ENCODE measurements around the gene RAB6B.

RAB6B gene

GRCh38 chr3:133930341-133930933 lies 34.8 kb upstream of the RAB6B start:
- no peak for DNase-seq

DNA sequence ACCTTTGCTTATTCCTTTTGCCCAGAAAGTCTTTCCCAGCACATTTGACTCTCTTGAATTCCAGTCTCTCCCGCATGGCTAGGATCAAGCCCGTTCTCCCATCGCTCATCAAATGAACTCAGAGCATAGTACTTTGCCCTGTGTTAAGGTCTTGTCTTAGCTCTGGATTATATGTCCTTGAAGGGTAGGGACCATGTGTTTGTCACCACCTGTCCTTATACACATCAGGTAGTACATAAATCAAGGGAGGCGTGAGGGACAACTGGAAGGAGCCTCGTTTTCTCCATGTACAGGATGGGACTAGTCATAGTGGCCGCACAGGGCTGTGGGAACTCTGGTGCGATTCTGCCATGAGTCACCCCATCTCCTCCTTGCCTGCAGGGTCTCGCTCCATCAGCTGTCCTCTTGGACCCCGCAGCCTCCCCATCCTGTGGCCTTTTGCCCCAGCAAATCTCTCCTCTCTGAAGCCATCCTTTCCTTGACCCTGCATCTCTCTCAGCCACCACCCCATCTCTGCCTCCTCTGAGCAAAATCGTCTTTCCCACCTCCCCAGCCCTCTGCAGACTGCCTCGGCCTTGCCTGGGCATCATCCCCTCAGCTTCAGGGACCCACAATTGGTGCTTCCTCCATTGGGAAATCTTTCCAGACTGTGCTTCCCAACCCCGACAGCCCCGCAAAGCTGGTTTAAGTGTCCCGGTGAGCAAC lies 33.4 kb upstream of the RAB6B start:
- no peak for DNase-seq

DNA sequence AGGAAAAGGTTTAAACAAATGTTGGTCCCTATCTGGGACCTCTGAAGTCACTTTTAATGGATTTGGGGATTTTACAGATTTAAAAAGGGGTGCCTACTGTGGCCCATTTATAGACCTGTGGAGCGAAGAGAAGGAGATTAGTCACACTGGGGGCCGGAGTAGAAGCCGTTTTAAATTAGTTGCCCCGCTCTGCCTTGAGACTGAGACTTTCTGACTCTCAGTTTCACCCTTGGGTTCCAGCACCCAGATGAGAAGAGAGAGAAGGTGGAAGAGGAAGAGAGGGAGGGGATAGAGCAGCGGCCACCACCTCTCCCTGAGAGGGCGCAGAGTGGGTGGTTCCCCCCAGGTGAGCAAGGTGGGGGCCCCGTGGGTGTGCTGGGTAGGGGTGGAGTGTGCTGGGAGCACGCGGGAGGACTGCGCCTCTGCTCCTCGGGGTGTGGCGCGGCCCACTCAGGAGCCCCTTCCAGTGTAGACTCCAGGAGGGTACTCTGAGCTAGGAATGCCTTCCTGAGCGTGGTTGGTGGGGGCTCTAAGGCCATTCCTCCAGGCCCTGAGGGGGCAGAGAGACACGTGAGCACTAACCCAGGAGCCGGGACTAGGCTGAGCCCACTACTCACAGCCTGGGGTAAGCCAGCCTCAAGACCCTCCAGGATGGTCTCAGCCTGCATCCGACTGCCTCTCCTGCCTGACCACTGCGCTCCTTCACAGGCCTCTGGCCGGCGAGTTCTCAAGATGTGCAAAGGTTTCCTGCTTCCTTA lies 32.6 kb upstream of the RAB6B start:
- no peak for DNase-seq

GRCh38 chr3:133927540-133928066 lies 31.9 kb upstream of the RAB6B start:
- DNase-seq, result peak; percentile 81

DNA sequence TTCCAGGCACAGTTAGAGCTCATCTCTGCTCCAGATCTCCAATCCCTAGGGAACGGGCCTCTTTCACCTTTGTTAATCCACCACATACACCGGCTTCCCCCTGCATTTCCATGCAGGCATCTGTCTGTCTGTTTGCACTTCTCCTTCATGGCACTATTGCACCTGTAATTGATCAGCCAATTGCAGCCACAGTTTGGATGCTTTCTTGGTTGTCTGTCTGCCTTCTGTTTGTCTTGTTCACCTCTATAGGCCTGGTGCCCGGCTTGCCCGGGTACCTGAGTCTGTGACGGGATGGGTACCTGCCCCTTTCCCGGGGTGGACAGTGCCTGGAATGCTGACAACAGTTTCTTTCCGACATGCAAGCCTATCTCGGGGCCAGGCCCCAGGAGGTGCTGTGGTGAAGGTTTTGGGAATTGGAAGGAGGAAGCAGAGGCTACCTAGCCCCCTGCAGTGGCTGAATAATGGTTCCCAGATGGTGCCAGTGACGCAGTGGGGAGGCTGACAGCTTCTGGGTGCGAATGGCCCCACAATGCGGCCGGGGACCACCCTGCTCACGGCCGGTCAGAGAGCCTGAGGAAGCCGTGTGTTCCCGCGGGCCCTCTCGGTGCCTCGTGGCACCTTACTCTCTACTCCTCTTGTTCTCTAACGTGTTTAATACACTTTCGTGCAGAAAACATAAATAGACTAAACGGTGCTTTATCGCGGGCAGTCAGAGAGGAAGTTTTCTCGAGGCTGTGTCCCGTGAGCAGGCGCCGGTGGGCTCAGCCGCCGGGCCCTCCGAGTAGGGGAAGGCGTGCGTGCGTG lies 31.3 kb upstream of the RAB6B start:
- DNase-seq, result no peak

DNA sequence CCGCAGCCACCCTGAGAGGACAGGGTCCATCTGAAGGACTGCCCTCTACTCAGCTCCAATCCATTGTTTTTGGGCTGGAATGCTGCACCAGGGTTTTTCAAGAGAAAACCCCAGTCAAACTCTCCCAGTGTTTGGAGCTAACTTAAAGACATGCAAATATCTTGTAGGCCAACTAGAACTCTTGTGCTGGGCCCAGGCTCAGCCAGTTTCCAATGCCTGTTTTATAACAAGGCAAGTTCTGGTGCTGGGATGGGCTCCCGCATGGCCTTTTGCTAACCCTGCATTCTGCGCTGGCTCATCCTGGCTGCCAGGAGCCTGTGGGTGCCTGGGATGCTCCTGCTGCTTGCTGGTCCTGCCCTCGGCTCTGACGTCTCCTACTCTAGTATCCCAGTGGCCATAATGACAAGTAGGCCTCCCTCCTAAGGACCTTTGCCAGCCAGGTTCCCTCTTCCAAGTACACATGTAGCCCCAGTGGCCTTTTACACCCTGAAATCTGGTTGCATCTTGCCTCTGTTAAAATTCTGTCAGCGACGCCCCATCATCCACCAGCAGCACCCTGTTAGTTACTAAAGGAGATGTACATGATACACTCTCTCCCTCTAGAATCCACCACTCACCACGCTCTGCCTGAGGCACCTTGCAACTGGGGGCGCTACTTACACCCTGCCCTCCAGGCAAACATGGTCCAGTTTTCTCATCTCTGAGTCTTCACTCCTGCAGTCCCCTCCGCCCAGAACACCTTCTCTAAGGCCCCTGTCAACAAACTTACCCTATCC lies 30.5 kb upstream of the RAB6B start:
- no peak for DNase-seq

DNA sequence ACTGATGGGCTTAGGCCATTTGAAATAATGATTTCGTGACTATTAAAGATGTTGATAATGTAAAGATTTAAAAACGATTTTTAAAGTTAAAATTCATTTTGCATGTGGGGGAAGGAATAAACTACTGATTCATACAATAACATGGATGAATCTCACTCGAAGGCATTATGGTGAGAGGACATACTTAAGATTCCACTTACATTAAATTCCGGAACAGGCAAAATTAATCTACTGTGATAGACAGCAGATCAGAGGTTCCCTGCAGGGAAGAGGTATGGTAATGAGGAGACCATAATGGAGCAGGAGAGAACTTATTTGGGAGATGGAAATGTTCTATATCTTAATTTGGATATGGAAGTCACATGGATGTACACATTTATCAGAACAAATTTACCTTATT lies 28.4 kb upstream of the RAB6B start:
- no peak for DNase-seq

DNA sequence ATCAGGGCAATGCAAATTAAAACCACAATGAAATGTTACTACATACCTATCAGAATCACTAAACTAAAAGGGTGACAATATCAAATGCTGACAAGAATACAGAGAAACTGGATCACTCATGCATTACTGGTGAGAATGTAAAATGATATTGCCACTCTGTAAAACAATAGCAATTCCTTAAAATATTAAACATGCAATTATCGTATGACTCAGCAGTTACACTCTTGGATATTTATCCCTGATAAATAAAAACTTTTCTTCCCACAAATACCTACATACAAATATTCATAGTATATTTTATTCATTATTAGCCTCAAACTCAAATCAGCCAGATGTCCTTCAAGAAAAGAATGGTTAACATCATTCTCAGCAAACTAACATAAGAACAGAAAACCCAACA lies 25.9 kb upstream of the RAB6B start:
- no peak for DNase-seq

DNA sequence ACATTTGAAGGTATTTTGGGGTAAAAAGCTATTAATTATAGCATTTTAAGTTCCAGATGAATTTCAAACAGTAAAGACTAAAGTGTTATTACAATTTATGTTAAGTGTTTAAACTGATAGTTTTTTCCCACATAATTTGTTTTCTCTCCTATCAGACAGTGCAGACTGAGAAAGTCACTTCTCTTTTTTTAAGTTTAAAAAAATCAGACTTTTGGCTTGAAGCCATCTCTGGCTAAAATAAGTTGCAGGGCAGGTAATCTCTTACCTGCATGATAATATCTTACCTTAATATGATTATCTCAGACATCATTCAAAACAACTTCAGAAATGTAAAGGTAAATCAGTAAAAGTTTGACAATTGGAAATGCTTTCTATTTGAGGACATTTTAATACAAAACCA lies 21.5 kb upstream of the RAB6B start:
- no peak for DNase-seq

DNA sequence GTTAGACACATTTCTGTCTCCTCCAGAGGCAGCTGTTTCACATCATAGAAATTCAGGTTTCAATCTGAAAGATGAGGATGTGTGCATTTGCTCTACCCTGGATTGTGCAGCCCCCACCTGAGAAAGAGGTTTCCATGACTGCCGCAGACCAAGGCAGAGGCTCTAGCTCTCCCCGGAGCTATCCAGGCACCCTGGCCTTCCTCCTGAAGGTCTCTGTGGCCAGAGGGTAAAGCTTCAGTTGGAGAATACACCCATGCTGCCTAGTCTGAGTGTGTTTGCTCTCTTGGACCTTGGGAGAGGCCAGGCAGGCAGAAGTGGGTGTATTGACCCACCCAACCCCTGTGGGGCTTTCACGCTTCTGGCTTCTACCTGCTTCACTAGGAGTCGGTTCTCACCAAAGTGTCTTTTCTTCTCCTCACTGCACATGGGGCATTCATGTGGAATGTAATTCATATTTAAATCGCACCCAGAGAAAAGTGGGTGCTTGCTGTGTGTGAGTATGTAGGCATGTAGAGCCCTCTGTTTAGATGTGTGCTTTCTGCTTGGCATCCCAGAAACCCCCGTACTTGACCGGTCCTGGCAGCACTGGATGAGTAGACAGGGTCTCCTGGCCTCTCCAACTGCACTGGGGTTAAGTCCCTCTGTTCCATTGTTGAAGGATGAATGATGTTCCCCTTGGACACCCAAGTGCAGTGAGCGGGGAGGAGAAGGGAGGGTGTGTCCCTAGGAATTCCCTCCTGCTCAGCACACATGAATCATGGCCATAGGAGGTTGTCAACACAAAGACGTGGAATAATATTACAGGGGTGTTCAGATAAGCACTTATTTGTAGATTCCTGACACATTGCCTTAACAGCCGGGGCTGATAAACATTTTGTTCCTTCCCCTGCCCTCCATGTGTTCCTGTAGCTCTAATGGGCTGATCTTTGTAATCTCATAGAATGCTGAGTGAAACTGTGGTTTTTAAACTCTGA lies 20.3 kb upstream of the RAB6B start:
- no peak for DNase-seq

DNA sequence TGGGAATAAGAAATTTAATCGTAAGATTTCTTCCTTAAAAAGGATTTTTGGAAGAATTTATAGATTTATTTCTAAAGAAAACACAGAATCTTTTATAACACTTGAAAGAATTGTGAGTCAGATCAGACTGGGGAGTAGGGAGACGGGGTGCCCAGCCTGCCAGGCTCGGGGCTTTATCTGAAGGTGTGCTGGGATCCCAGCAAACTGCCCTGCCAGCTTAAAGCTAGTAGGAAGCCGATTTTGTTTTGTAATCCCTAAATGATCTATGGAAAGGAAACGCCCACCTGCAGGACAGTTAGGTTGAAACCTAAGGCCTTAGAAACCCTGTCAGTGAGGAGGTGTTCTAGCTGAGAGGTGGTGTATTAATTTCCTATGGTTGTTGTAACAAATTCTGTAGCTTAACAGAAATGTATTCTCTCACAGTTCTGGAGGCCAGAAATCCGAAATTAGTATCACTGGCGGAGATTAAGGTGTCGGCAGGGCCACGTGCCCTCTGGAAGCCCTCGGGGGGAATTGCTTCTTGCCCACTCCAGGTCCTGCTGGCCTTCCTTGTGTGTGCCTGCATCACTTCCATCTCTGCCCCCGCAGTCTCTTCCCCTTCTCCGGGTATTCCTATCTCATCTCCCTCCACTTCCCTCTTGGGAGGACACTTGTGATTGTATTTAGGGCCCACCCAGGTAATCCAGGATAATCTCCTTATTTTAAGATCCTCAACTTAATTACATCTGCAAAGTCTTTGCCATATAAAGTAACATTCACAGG lies 19.3 kb upstream of the RAB6B start:
- no peak for DNase-seq

DNA sequence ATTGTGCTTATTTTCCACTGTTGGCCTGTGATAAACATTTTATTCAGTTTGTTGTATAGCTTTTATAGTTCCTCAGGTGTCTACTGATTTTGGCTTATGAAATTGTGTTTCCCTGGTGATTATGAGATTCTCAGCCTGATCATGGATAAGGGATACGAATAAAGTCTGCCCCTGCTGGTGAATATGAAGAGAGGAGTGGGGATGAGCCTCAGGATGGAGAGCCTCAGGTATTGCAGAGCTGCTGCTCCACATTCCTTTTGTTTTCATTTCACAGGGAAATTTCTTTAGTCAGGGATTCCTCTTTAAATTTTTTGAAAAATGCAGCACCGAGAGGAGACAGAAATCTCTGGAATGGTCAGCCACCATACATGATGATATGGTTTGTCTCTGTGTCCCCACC lies 14.7 kb upstream of the RAB6B start:
- DNase-seq, result no peak

- DNase-seq, result no peak
These were observed 9.7 kb upstream of the RAB6B start for GRCh38 chr3:133905376-133905775.

GRCh38 chr3:133901847-133902246 lies 6.2 kb upstream of the RAB6B start:
- DNase-seq, result no peak

- no peak for DNase-seq
These were observed 5.4 kb upstream of the RAB6B start for GRCh38 chr3:133901083-133901482.

GRCh38 chr3:133899311-133899710 lies 3.6 kb upstream of the RAB6B start:
- DNase-seq, result no peak

DNA sequence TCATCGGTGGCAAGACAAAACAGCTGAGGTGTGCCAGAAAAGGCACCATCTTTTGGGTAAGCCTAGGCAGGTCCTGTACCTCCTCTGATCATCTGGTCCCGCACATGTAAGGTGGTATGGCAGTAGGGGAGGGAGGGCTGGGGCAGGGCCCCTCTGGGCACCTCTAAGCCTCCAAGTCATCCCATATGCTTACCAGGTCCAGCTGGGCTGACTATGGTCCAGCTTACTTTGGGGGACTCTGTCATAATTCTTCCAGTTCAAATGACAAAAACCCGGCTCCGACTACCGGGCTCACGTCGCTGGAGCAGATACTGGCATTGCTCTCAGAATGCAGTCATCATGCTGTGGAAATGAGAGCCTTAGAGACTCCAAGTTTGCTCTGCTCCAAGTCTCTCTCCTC lies 1.9 kb upstream of the RAB6B start:
- no peak for DNase-seq

DNA sequence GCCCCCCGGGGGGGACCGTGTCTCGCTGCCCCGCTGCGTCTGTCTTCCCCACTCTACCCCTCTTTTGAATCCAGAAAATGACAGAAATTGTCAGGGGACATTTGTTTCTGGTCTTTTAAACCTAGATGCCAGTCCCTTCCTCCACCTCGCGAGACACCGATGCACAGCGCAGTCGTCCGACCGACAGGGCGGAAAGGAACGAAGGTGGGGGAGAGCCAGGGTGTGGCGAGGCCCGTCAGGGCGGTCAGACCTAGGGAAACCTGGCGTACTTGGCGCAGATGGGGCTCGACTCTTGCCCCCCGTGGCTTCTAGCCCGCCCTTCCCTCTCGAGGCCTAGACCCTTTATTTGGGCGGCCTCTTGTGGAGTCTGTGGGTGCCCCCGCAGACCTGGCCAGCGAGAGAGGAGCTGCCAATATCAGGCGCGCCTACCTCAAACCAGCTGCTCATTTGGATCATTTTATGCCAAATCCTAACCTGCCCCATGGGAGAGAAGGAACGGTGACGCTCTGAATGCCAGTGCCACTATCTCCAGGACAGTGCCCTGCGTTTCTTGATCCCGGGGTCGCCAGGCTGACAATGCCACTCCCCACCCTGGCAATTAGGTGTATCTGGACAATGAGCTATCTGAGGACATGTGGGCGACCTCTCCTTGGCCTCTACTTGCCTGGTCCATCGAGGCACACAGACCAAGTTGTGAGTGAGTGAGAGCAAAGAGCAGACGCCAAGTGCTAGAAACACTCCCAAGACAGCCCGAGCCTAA lies 500 bp upstream of the RAB6B start:
- DNase-seq, result no peak

All from stimulated activated CD4-positive, alpha-beta T cell treated with anti-CD3 and anti-CD28 coated beads, Interleukin-12 subunit alpha, Interleukin-12 subunit beta, amount 100 ng/mL, for 4 hours (primary cell).